Esophagus squamous epithelium (tissue), 5 donors: ENCODE data around the gene COL26A1. TPM values are rescaled to one million over a fixed set of nuclear protein-coding genes. Genes with fewer than 3 reads are reported as not detected.

Experiments
- DNase-seq: peaks from one replicate; lab custom pipeline; 2025; lab: John Stamatoyannopoulos, UW
- H3K27ac ChIP-seq, 4 donors: fragments of 200-600 bp; sonication (generic); one replicate each; pipeline ENCODE4 v1.5.1; 2016 to 2019; ENCODE audit warnings: mild to moderate bottlenecking in 1 of 4
- H3K27me3 ChIP-seq, 4 donors: fragments of 200-600 bp; sonication (generic); 1 replicate in 3 of 4; 2 replicates in 1 of 4; pipeline versions ENCODE4 v1.5.1 to v1.6.0; 2017 to 2021; ENCODE audit warnings: antibody characterized with exemption in 1 of 4
- H3K36me3 ChIP-seq, 3 donors: fragments of 200-600 bp; sonication (generic); one replicate each; pipeline ENCODE4 v1.5.1; 2016 to 2019
- H3K4me1 ChIP-seq, 3 donors: fragments of 200-600 bp; sonication (generic); one replicate each; pipeline ENCODE4 v1.5.1; 2017 to 2019
- H3K4me3 ChIP-seq, 4 donors: fragments of 200-600 bp; sonication (generic); 1 replicate in 3 of 4; 2 replicates in 1 of 4; pipeline ENCODE4 v1.5.1; 2016 to 2019; ENCODE audit warnings: mild to moderate bottlenecking in 2 of 4, moderate library complexity in 1 of 4
- H3K9me3 ChIP-seq, 3 donors: fragments of 200-600 bp; sonication (generic); one replicate each; pipeline ENCODE4 v1.5.1; 2016 to 2019
- CTCF ChIP-seq, 6 experiments: fragments of 450-650 bp in 4 of 6; fragments of 200-600 bp in 2 of 6; sonication (generic) in 2 of 6; IDR thresholded peaks; one replicate each; pipeline ENCODE4 v1.5.1; 2016 to 2019; ENCODE audit warnings: antibody characterized with exemption in 6 of 6, mild to moderate bottlenecking in 4 of 6, moderate library complexity in 4 of 6
- POLR2A ChIP-seq, 4 donors: fragments of 450-650 bp; IDR thresholded peaks; one replicate each; pipeline ENCODE4 v1.6.1; 2017; ENCODE audit warnings: antibody characterized with exemption in 4 of 4, mild to moderate bottlenecking in 4 of 4, moderate library complexity in 3 of 4
- WGBS, 2 donors: methylation state at CpG; one replicate each; pipeline ENCODE4 v1.1.5; 2018; 5-methylcytosine and 5-hydroxymethylcytosine counted together
- intact Hi-C: fragments of 100-400 bp; cut with DNase I; formaldehyde crosslinking; loops from one replicate; pipeline ENCODE4 v1.15.0; 2022
- total RNA-seq, 4 donors: library from RNA; depleted of rRNA; stranded (reverse); fragments of >200 nt; gene quantifications; one replicate each; pipeline ENCODE4 v1.1.0, GENCODE V29; 2016
- donor health status: DM: yes; HTN: yes; CAD: no.

Gene COL26A1
- total RNA-seq, 4 donors from 2014 or later = not detected

- WGBS, 2 donors = 66 to 69% methylated on average over 4 of the region's 5 CpGs
- Histone ChIP-seq H3K27ac (no peak overlapping the region), H3K27me3 (peaks cover 0 to 58% (median 0%) of the 10 kb centered on the region in 4 donors), H3K36me3 (no peaks in the 10 kb centered on the region), H3K9me3 (no peaks in the 10 kb centered on the region), H3K4me1 (no peaks in the 10 kb centered on the region), H3K4me3 (no peak overlapping the region)
- no peak for TF ChIP-seq CTCF (IDR thresholded peaks at IDR 0.05)
- TF ChIP-seq POLR2A (IDR thresholded peaks at IDR 0.05) = no peak
- intact Hi-C loops = no loop called here
- DNase-seq = no peak
Measured at GRCh38 chr7:101420436-101420835, 57.8 kb downstream of the COL26A1 start.

GRCh38 chr7:101422356-101423195 lies 59.9 kb downstream of the COL26A1 start:
- no peak for TF ChIP-seq POLR2A (IDR thresholded peaks at IDR 0.05)
- no peak for TF ChIP-seq CTCF (IDR thresholded peaks at IDR 0.05)
- H3K27ac ChIP-seq = no peak overlapping the region
- no peak overlapping the region for H3K4me3 ChIP-seq
- no peaks in the 10 kb centered on the region for H3K36me3 ChIP-seq
- intact Hi-C loops = no loop called here
- no peaks in the 10 kb centered on the region for H3K9me3 ChIP-seq
- H3K27me3 ChIP-seq = peaks cover 0 to 58% (median 0%) of the 10 kb centered on the region in 4 donors
- no peaks in the 10 kb centered on the region for H3K4me1 ChIP-seq
- WGBS, 2 donors = 61 to 70% methylated on average over 8 to 9 of the region's 11 CpGs
- no peak for DNase-seq

DNA sequence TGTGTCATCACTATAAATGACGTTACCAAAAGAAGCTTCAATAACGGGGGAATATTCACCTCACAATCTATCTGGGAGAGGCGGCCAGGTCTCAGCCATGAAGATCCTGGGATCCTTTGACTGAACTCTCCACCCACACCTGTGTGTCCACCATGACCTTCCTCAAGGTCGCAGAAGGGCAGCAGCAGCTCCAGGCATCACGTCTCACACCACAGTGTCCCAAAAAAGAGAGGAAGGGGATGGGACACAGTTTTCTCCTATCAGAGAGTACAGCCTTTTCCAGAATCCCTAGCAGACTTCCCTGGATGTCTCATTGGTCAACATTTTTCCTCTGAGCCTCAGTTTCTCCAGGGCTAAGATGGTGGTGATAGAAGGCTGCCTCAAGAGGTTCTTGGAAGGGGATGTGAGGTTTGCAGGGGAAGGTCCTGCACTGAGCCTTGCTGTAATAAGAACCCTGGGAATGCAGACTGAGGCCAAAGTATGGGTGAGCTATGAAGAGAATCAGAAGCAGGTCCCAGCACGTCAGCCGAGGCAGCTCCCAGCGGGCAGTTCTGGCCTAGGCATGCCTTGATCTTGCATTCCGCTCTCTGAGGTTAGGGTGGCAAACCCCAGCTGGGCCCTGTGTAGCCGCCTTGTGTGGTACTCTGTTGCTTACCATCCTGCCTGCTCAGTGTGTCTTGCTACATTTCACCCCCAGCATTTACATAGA lies 63.8 kb downstream of the COL26A1 start:
- no peaks in the 10 kb centered on the region for H3K9me3 ChIP-seq
- no peak overlapping the region for H3K27ac ChIP-seq
- intact Hi-C loops = no loop called here
- DNase-seq = no peak
- H3K27me3 ChIP-seq = peaks cover 0 to 43% (median 0%) of the 10 kb centered on the region in 4 donors
- no peak overlapping the region for H3K4me3 ChIP-seq
- H3K36me3 ChIP-seq = no peaks in the 10 kb centered on the region
- no peaks in the 10 kb centered on the region for H3K4me1 ChIP-seq
- TF ChIP-seq POLR2A (IDR thresholded peaks at IDR 0.05) (no peak), CTCF (IDR thresholded peaks at IDR 0.05) (no peak)
- WGBS, 2 donors = 66 to 76% methylated on average over 8 to 10 of the region's 10 CpGs

DNA sequence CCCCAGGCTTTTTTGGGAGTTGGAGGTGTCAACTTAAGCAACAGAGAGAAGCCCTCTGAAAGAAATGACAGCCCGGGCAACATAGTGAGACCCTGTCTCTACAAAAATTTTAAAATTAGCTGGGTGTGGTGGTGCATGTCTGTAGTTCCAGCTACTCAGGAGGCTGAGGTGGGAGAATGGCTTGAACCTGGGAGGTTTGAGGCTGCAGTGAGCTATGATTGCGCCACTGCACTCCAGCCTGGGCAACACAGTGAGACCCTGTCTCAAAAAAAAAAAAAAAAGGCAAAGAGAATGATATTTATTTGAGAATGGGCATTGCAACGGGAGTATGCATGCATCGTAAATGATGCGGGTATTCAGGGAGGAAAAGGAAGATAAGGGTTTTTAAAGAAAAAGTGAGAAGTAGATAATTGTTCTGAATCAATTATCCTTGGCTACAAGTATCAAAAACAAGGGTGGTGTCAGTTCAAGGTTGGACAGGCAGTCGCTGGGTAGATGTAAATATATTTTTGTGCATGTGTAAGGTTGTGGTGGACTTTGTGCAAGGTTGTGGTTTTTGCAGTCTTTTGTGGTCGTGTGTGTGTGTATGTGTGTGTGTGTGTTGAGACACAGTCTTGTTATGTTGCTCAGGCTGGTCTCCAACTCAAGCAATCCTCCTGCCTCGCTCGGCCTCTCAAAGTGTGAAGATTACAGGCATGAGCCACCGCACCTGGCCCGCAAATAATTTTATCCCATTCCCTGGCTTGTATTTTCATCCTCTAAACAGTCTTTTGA lies 65.6 kb downstream of the COL26A1 start:
- H3K4me1 ChIP-seq = no peaks in the 10 kb centered on the region
- DNase-seq = no peak
- H3K4me3 ChIP-seq = no peak overlapping the region
- no peak overlapping the region for H3K27ac ChIP-seq
- 71 to 76% methylated on average over 10 to 11 of the region's 11 CpGs for WGBS, 2 donors
- no peak for TF ChIP-seq POLR2A (IDR thresholded peaks at IDR 0.05)
- no peak for TF ChIP-seq CTCF (IDR thresholded peaks at IDR 0.05)
- H3K27me3 ChIP-seq = peaks cover 0 to 45% (median 0%) of the 10 kb centered on the region in 4 donors
- no peaks in the 10 kb centered on the region for H3K36me3 ChIP-seq
- intact Hi-C loops = no loop called here
- H3K9me3 ChIP-seq = no peaks in the 10 kb centered on the region
